ENCODE measurements around the gene SPAST.
"Not testable (repeated sequence)": the region's sequence is repeated elsewhere in the genome, so short reads cannot be mapped to it uniquely, and the experiment has no call there.

The SPAST gene

GRCh38 chr2:32192418-32192817, 129.1 kb downstream of the SPAST start:
- H3K4me1 ChIP-seq (ENCODE audit: control insufficient read depth, insufficient read depth, low read length), result peaks cover 3% of the 10 kb centered on the region
- no peak overlapping the region for H3K4me2 ChIP-seq (ENCODE audit: low read length)
- no peak overlapping the region for H3K9ac ChIP-seq (ENCODE audit: low read depth, low read length)
- no peak overlapping the region for H3K4me3 ChIP-seq (ENCODE audit: low read length)
- H3K27me3 ChIP-seq (ENCODE audit: control insufficient read depth, insufficient read depth, low read length), result no peaks in the 10 kb centered on the region
- no peaks in the 10 kb centered on the region for H3K9me3 ChIP-seq (replicated peaks; ENCODE audit: low read length)
- H3K36me3 ChIP-seq (ENCODE audit: insufficient read depth, low read length), result peaks cover 17% of the 10 kb centered on the region

- H3K36me3 ChIP-seq (ENCODE audit: insufficient read depth, low read length), result peaks cover 11% of the 10 kb centered on the region
- no peak overlapping the region for H3K4me3 ChIP-seq (ENCODE audit: low read length)
- no peak overlapping the region for H3K4me2 ChIP-seq (ENCODE audit: low read length)
- no peaks in the 10 kb centered on the region for H3K4me1 ChIP-seq (ENCODE audit: control insufficient read depth, insufficient read depth, low read length)
- H3K9ac ChIP-seq (ENCODE audit: low read depth, low read length), result no peak overlapping the region
- no peaks in the 10 kb centered on the region for H3K9me3 ChIP-seq (replicated peaks; ENCODE audit: low read length)
- no peaks in the 10 kb centered on the region for H3K27me3 ChIP-seq (ENCODE audit: control insufficient read depth, insufficient read depth, low read length)
Observed at GRCh38 chr2:32200814-32201213, 137.5 kb downstream of the SPAST start.

- H3K9ac ChIP-seq (ENCODE audit: low read depth, low read length); H3K4me2 ChIP-seq (ENCODE audit: low read length); H3K4me1 ChIP-seq (ENCODE audit: control insufficient read depth, insufficient read depth, low read length); H3K4me3 ChIP-seq (ENCODE audit: low read length); H3K27me3 ChIP-seq (ENCODE audit: control insufficient read depth, insufficient read depth, low read length); H3K9me3 ChIP-seq (replicated peaks; ENCODE audit: low read length); H3K36me3 ChIP-seq (ENCODE audit: insufficient read depth, low read length): not testable (repeated sequence)
Observed at GRCh38 chr2:32203428-32203827, 140.1 kb downstream of the SPAST start.

All from skeletal muscle satellite cell (primary cell).